ENCODE measurements around the gene SLC35E3.

The SLC35E3 gene

GRCh38 chr12:68768431-68768939, 22.5 kb downstream of the SLC35E3 start:
- Histone ChIP-seq H3K79me2 (ENCODE audit: control insufficient read depth, insufficient read depth, low read length, unreplicated experiment) (no peaks in the 10 kb centered on the region), H3K4me3 (ENCODE audit: low read depth, low read length) (no peak overlapping the region), H2AFZ (ENCODE audit: low read length, unreplicated experiment) (no peak overlapping the region), H3K4me1 (ENCODE audit: control insufficient read depth, insufficient read depth, low read length, unreplicated experiment) (no peaks in the 10 kb centered on the region), H3K27ac (ENCODE audit: low read depth, low read length) (no peak overlapping the region), H3K36me3 (ENCODE audit: insufficient read depth, low read length) (no peaks in the 10 kb centered on the region), H3K27me3 (ENCODE audit: insufficient read depth, low read length) (no peaks in the 10 kb centered on the region)

- no peaks in the 10 kb centered on the region for H3K27me3 ChIP-seq (ENCODE audit: insufficient read depth, low read length)
- H3K36me3 ChIP-seq (ENCODE audit: insufficient read depth, low read length): no peaks in the 10 kb centered on the region
- no peaks in the 10 kb centered on the region for H3K79me2 ChIP-seq (ENCODE audit: control insufficient read depth, insufficient read depth, low read length, unreplicated experiment)
- H2AFZ ChIP-seq (ENCODE audit: low read length, unreplicated experiment): no peak overlapping the region
- no peak overlapping the region for H3K27ac ChIP-seq (ENCODE audit: low read depth, low read length)
- no peaks in the 10 kb centered on the region for H3K4me1 ChIP-seq (ENCODE audit: control insufficient read depth, insufficient read depth, low read length, unreplicated experiment)
- H3K4me3 ChIP-seq (ENCODE audit: low read depth, low read length): no peak overlapping the region
Measured at GRCh38 chr12:68769941-68770340, 24.0 kb downstream of the SLC35E3 start.

- Histone ChIP-seq H3K27ac (ENCODE audit: low read depth, low read length) (no peak overlapping the region), H3K4me1 (ENCODE audit: control insufficient read depth, insufficient read depth, low read length, unreplicated experiment) (no peaks in the 10 kb centered on the region), H3K36me3 (ENCODE audit: insufficient read depth, low read length) (no peaks in the 10 kb centered on the region), H3K4me3 (ENCODE audit: low read depth, low read length) (no peak overlapping the region), H3K79me2 (ENCODE audit: control insufficient read depth, insufficient read depth, low read length, unreplicated experiment) (no peaks in the 10 kb centered on the region), H3K27me3 (ENCODE audit: insufficient read depth, low read length) (no peaks in the 10 kb centered on the region), H2AFZ (ENCODE audit: low read length, unreplicated experiment) (no peak overlapping the region)
Measured at GRCh38 chr12:68771223-68771925, 25.4 kb downstream of the SLC35E3 start.

GRCh38 chr12:68772714-68773113, 26.7 kb downstream of the SLC35E3 start:
- Histone ChIP-seq H3K4me1 (ENCODE audit: control insufficient read depth, insufficient read depth, low read length, unreplicated experiment) (no peaks in the 10 kb centered on the region), H3K27me3 (ENCODE audit: insufficient read depth, low read length) (no peaks in the 10 kb centered on the region), H3K79me2 (ENCODE audit: control insufficient read depth, insufficient read depth, low read length, unreplicated experiment) (no peaks in the 10 kb centered on the region), H2AFZ (ENCODE audit: low read length, unreplicated experiment) (no peak overlapping the region), H3K4me3 (ENCODE audit: low read depth, low read length) (no peak overlapping the region), H3K36me3 (ENCODE audit: insufficient read depth, low read length) (no peaks in the 10 kb centered on the region), H3K27ac (ENCODE audit: low read depth, low read length) (no peak overlapping the region)

GRCh38 chr12:68773582-68773981, 27.6 kb downstream of the SLC35E3 start:
- Histone ChIP-seq H3K79me2 (ENCODE audit: control insufficient read depth, insufficient read depth, low read length, unreplicated experiment) (no peaks in the 10 kb centered on the region), H3K4me3 (ENCODE audit: low read depth, low read length) (no peak overlapping the region), H3K27ac (ENCODE audit: low read depth, low read length) (no peak overlapping the region), H3K27me3 (ENCODE audit: insufficient read depth, low read length) (no peaks in the 10 kb centered on the region), H3K36me3 (ENCODE audit: insufficient read depth, low read length) (no peaks in the 10 kb centered on the region), H3K4me1 (ENCODE audit: control insufficient read depth, insufficient read depth, low read length, unreplicated experiment) (no peaks in the 10 kb centered on the region), H2AFZ (ENCODE audit: low read length, unreplicated experiment) (no peak overlapping the region)

GRCh38 chr12:68775121-68775630, 29.2 kb downstream of the SLC35E3 start:
- Histone ChIP-seq H3K4me1 (ENCODE audit: control insufficient read depth, insufficient read depth, low read length, unreplicated experiment) (peaks cover 3% of the 10 kb centered on the region), H3K4me3 (ENCODE audit: low read depth, low read length) (no peak overlapping the region), H3K36me3 (ENCODE audit: insufficient read depth, low read length) (no peaks in the 10 kb centered on the region), H3K27me3 (ENCODE audit: insufficient read depth, low read length) (no peaks in the 10 kb centered on the region), H2AFZ (ENCODE audit: low read length, unreplicated experiment) (no peak overlapping the region), H3K79me2 (ENCODE audit: control insufficient read depth, insufficient read depth, low read length, unreplicated experiment) (no peaks in the 10 kb centered on the region), H3K27ac (ENCODE audit: low read depth, low read length) (no peak overlapping the region)

- Histone ChIP-seq H2AFZ (ENCODE audit: low read length, unreplicated experiment) (no peak overlapping the region), H3K27ac (ENCODE audit: low read depth, low read length) (no peak overlapping the region), H3K27me3 (ENCODE audit: insufficient read depth, low read length) (no peaks in the 10 kb centered on the region), H3K4me1 (ENCODE audit: control insufficient read depth, insufficient read depth, low read length, unreplicated experiment) (peaks cover 3% of the 10 kb centered on the region), H3K79me2 (ENCODE audit: control insufficient read depth, insufficient read depth, low read length, unreplicated experiment) (no peaks in the 10 kb centered on the region), H3K36me3 (ENCODE audit: insufficient read depth, low read length) (no peaks in the 10 kb centered on the region), H3K4me3 (ENCODE audit: low read depth, low read length) (no peak overlapping the region)
Measured at GRCh38 chr12:68776976-68777610, 31.1 kb downstream of the SLC35E3 start.

- Histone ChIP-seq H3K79me2 (ENCODE audit: control insufficient read depth, insufficient read depth, low read length, unreplicated experiment) (no peaks in the 10 kb centered on the region), H3K27ac (ENCODE audit: low read depth, low read length) (no peak overlapping the region), H3K4me1 (ENCODE audit: control insufficient read depth, insufficient read depth, low read length, unreplicated experiment) (peaks cover 3% of the 10 kb centered on the region), H3K27me3 (ENCODE audit: insufficient read depth, low read length) (no peaks in the 10 kb centered on the region), H2AFZ (ENCODE audit: low read length, unreplicated experiment) (no peak overlapping the region), H3K4me3 (ENCODE audit: low read depth, low read length) (no peak overlapping the region), H3K36me3 (ENCODE audit: insufficient read depth, low read length) (no peaks in the 10 kb centered on the region)
Measured at GRCh38 chr12:68779280-68779679, 33.3 kb downstream of the SLC35E3 start.

GRCh38 chr12:68780731-68781130, 34.8 kb downstream of the SLC35E3 start:
- Histone ChIP-seq H3K27me3 (ENCODE audit: insufficient read depth, low read length) (no peaks in the 10 kb centered on the region), H2AFZ (ENCODE audit: low read length, unreplicated experiment) (no peak overlapping the region), H3K4me3 (ENCODE audit: low read depth, low read length) (no peak overlapping the region), H3K36me3 (ENCODE audit: insufficient read depth, low read length) (no peaks in the 10 kb centered on the region), H3K79me2 (ENCODE audit: control insufficient read depth, insufficient read depth, low read length, unreplicated experiment) (no peaks in the 10 kb centered on the region), H3K27ac (ENCODE audit: low read depth, low read length) (no peak overlapping the region), H3K4me1 (ENCODE audit: control insufficient read depth, insufficient read depth, low read length, unreplicated experiment) (peaks cover 12% of the 10 kb centered on the region)

- no peak overlapping the region for H2AFZ ChIP-seq (ENCODE audit: low read length, unreplicated experiment)
- H3K27ac ChIP-seq (ENCODE audit: low read depth, low read length): no peak overlapping the region
Measured at GRCh38 chr12:68781728-68782127, 35.8 kb downstream of the SLC35E3 start.

GRCh38 chr12:68784015-68784414, 38.0 kb downstream of the SLC35E3 start:
- no peak overlapping the region for H2AFZ ChIP-seq (ENCODE audit: low read length, unreplicated experiment)
- H3K79me2 ChIP-seq (ENCODE audit: control insufficient read depth, insufficient read depth, low read length, unreplicated experiment): no peaks in the 10 kb centered on the region
- H3K27me3 ChIP-seq (ENCODE audit: insufficient read depth, low read length): no peaks in the 10 kb centered on the region
- peaks cover 38% of the 10 kb centered on the region for H3K4me1 ChIP-seq (ENCODE audit: control insufficient read depth, insufficient read depth, low read length, unreplicated experiment)
- H3K27ac ChIP-seq (ENCODE audit: low read depth, low read length): no peak overlapping the region
- H3K4me3 ChIP-seq (ENCODE audit: low read depth, low read length): no peak overlapping the region
- no peaks in the 10 kb centered on the region for H3K36me3 ChIP-seq (ENCODE audit: insufficient read depth, low read length)

More at GRCh38 chr12:68781728-68782127, 35.8 kb downstream of the SLC35E3 start:
- Histone ChIP-seq H3K27me3 (ENCODE audit: insufficient read depth, low read length) (no peaks in the 10 kb centered on the region), H3K4me3 (ENCODE audit: low read depth, low read length) (no peak overlapping the region), H3K36me3 (ENCODE audit: insufficient read depth, low read length) (no peaks in the 10 kb centered on the region), H3K79me2 (ENCODE audit: control insufficient read depth, insufficient read depth, low read length, unreplicated experiment) (no peaks in the 10 kb centered on the region), H3K4me1 (ENCODE audit: control insufficient read depth, insufficient read depth, low read length, unreplicated experiment) (peaks cover 20% of the 10 kb centered on the region)

All from ACC112 (cell line).